Right atrium auricular region (tissue), 2 donors: ENCODE measurements around the gene SNRNP200. TPM values are rescaled to one million over a fixed set of nuclear protein-coding genes. Genes with fewer than 3 reads are reported as not detected.

ENCODE experiments used
- DNase-seq: peaks from one replicate; pipeline ENCODE4 v3.0.0-alpha.2; 2019; ENCODE audit warnings: low spot score
- H3K27ac ChIP-seq, 2 donors: fragments of 200-600 bp; sonication (generic); 1 replicate in 1 of 2; 2 replicates in 1 of 2; pipeline ENCODE4 v1.5.1; 2016 to 2019
- H3K27me3 ChIP-seq, 2 donors: fragments of 200-600 bp; sonication (generic); one replicate each; pipeline versions ENCODE4 v1.5.1 to v1.6.0; 2017 to 2019
- H3K36me3 ChIP-seq: fragments of 200-600 bp; sonication (generic); one replicate; pipeline ENCODE4 v1.5.1; 2016
- H3K4me1 ChIP-seq, 2 donors: fragments of 200-600 bp; sonication (generic); one replicate each; pipeline versions ENCODE4 v1.5.1 to v1.6.0; 2017 to 2019
- H3K4me3 ChIP-seq, 2 donors: fragments of 200-600 bp; sonication (generic); 1 replicate in 1 of 2; 2 replicates in 1 of 2; pipeline ENCODE4 v1.5.1; 2017 to 2019; ENCODE audit warnings: mild to moderate bottlenecking in 1 of 2, moderate library complexity in 1 of 2
- H3K9me3 ChIP-seq, 2 donors: fragments of 200-600 bp; sonication (generic); one replicate each; pipeline ENCODE4 v1.5.1; 2019
- CTCF ChIP-seq, 2 donors: fragments of 200-600 bp; sonication (generic); IDR thresholded peaks; one replicate each; pipeline ENCODE4 v1.5.1; 2019; ENCODE audit warnings: antibody characterized with exemption in 2 of 2
- total RNA-seq, 2 donors: library from RNA; depleted of rRNA; stranded (reverse); fragments of >200 nt; gene quantifications; one replicate each; pipeline ENCODE4 v1.1.0, GENCODE V29; 2016

SNRNP200 gene
- total RNA-seq, 2 donors from 2014 or later = 42.2 to 68.8 TPM

- Histone ChIP-seq H3K27ac (peak overlapping the region; percentile 69 to 75), H3K4me1 (peaks cover 0 to 78% of the 10 kb centered on the region in 2 donors), H3K9me3 (no peaks in the 10 kb centered on the region), H3K4me3 (no peak overlapping the region), H3K36me3 (peaks cover 42% of the 10 kb centered on the region), H3K27me3 (no peaks in the 10 kb centered on the region)
- no peak for TF ChIP-seq CTCF (IDR thresholded peaks at IDR 0.05)
- peak; percentile 86 for DNase-seq
Observed at GRCh38 chr2:96251721-96252292, 53.5 kb downstream of the SNRNP200 start.

GRCh38 chr2:96250188-96250587, 55.2 kb downstream of the SNRNP200 start:
- no peak for DNase-seq
- Histone ChIP-seq H3K4me3 (no peak overlapping the region), H3K4me1 (peaks cover 0 to 66% of the 10 kb centered on the region in 2 donors), H3K27me3 (no peaks in the 10 kb centered on the region), H3K9me3 (no peaks in the 10 kb centered on the region), H3K27ac (peak overlapping the region; percentile 69 to 75), H3K36me3 (peaks cover 30% of the 10 kb centered on the region)
- TF ChIP-seq CTCF (IDR thresholded peaks at IDR 0.05) = no peak

GRCh38 chr2:96249654-96250053, 55.7 kb downstream of the SNRNP200 start:
- H3K4me3 ChIP-seq = no peak overlapping the region
- H3K36me3 ChIP-seq = peaks cover 25% of the 10 kb centered on the region
- H3K27ac ChIP-seq = peak overlapping the region; percentile 69 to 75
- peaks cover 0 to 61% of the 10 kb centered on the region in 2 donors for H3K4me1 ChIP-seq
- H3K9me3 ChIP-seq = no peaks in the 10 kb centered on the region
- no peak for DNase-seq
- no peak for TF ChIP-seq CTCF (IDR thresholded peaks at IDR 0.05)
- no peaks in the 10 kb centered on the region for H3K27me3 ChIP-seq

GRCh38 chr2:96248624-96249023, 56.7 kb downstream of the SNRNP200 start:
- H3K4me3 ChIP-seq = no peak overlapping the region
- DNase-seq = no peak
- TF ChIP-seq CTCF (IDR thresholded peaks at IDR 0.05) = no peak
- H3K36me3 ChIP-seq = peaks cover 15% of the 10 kb centered on the region
- H3K4me1 ChIP-seq = peaks cover 0 to 50% of the 10 kb centered on the region in 2 donors
- no peaks in the 10 kb centered on the region for H3K27me3 ChIP-seq
- no peaks in the 10 kb centered on the region for H3K9me3 ChIP-seq
- H3K27ac ChIP-seq = no peak overlapping the region

GRCh38 chr2:96247896-96248295, 57.5 kb downstream of the SNRNP200 start:
- Histone ChIP-seq H3K27ac (no peak overlapping the region), H3K27me3 (no peaks in the 10 kb centered on the region), H3K9me3 (no peaks in the 10 kb centered on the region), H3K4me3 (no peak overlapping the region), H3K4me1 (peaks cover 0 to 43% of the 10 kb centered on the region in 2 donors), H3K36me3 (peaks cover 7% of the 10 kb centered on the region)
- TF ChIP-seq CTCF (IDR thresholded peaks at IDR 0.05) = no peak
- no peak for DNase-seq

- Histone ChIP-seq H3K4me1 (peaks cover 0 to 34% of the 10 kb centered on the region in 2 donors), H3K27ac (no peak overlapping the region)
Observed at GRCh38 chr2:96247009-96247408, 58.3 kb downstream of the SNRNP200 start.

More at GRCh38 chr2:96247009-96247408, 58.3 kb downstream of the SNRNP200 start:
- no peaks in the 10 kb centered on the region for H3K36me3 ChIP-seq
- no peaks in the 10 kb centered on the region for H3K9me3 ChIP-seq
- no peak for TF ChIP-seq CTCF (IDR thresholded peaks at IDR 0.05)
- H3K27me3 ChIP-seq = no peaks in the 10 kb centered on the region
- DNase-seq = no peak
- H3K4me3 ChIP-seq = no peak overlapping the region
